Lung (tissue), 12 donors: ENCODE results near the gene MIF4GD. TPM values are rescaled to one million over a fixed set of nuclear protein-coding genes. Genes with fewer than 3 reads are reported as not detected.
A peak's percentile ranks its signal among the peaks of the same experiment; 100 is the strongest.

Experiments
- ATAC-seq: fragments of 200-7000 bp; cut with Tn5 transposase; one replicate; pipeline ENCODE4 v1.9.1; 2020; ENCODE audit warnings: moderate number of reproducible peaks; ENCODE audit not compliant: insufficient read depth, low FRiP score
- DNase-seq, 3 donors: peaks; one replicate each; pipeline ENCODE4 v3.0.0-alpha.2; 2013 to 2017
- H3K27ac ChIP-seq, 2 donors: one replicate each; pipeline ENCODE4 v1.5.1; 2013; ENCODE audit warnings: mild to moderate bottlenecking in 2 of 2, moderate library complexity in 2 of 2, control low read depth in 1 of 2, inconsistent platforms in 1 of 2, low read depth in 1 of 2, low read length in 1 of 2
- H3K27me3 ChIP-seq, 3 donors: one replicate each; pipeline ENCODE4 v1.5.1; 2013; ENCODE audit warnings: low read length in 2 of 3; ENCODE audit not compliant: control insufficient read depth in 3 of 3, insufficient read depth in 3 of 3
- H3K36me3 ChIP-seq, 4 donors: one replicate each; pipeline ENCODE4 v1.5.1; 2013; ENCODE audit warnings: low read length in 4 of 4, mild to moderate bottlenecking in 1 of 4, moderate library complexity in 1 of 4; ENCODE audit not compliant: control insufficient read depth in 4 of 4, insufficient read depth in 4 of 4
- H3K4me1 ChIP-seq, 5 donors: one replicate each; pipeline ENCODE4 v1.5.1; 2013; ENCODE audit warnings: low read length in 5 of 5, mild to moderate bottlenecking in 2 of 5, moderate library complexity in 1 of 5; ENCODE audit not compliant: control insufficient read depth in 5 of 5, insufficient read depth in 5 of 5
- H3K4me3 ChIP-seq: one replicate; pipeline ENCODE4 v1.5.1; 2013; ENCODE audit warnings: mild to moderate bottlenecking, control low read depth, moderate library complexity
- H3K9ac ChIP-seq, 2 donors: one replicate each; pipeline ENCODE4 v1.5.1; 2013; ENCODE audit warnings: low read length in 2 of 2, control low read depth in 1 of 2; ENCODE audit not compliant: insufficient read depth in 1 of 2
- H3K9me3 ChIP-seq, 4 donors: one replicate each; pipeline ENCODE4 v1.5.1; 2013; ENCODE audit warnings: low read length in 3 of 4, mild to moderate bottlenecking in 1 of 4, moderate library complexity in 1 of 4; ENCODE audit not compliant: control insufficient read depth in 4 of 4, insufficient read depth in 3 of 4
- WGBS, 2 donors: extraction: QIAGEN DNeasy Blood & Tissue Kit; methylation state at CpG; one replicate each; pipeline ENCODE4 v1.1.7; 2013; 5-methylcytosine and 5-hydroxymethylcytosine counted together
- polyA plus RNA-seq, 2 donors: library from polyadenylated mRNA; stranded (reverse); fragments of 200-250 nt; gene quantifications; one replicate each; pipeline ENCODE4 v1.2.1, GENCODE V29; 2013
- total RNA-seq, 2 donors: library from RNA; depleted of rRNA in 1 of 2; stranded (reverse); fragments of >200 nt in 1 of 2; gene quantifications; one replicate each; pipeline ENCODE4 v1.2.1, GENCODE V29; 2014 to 2021
- TF ChIP-seq, protein P1 (sequence below): IDR thresholded peaks from 2 replicates; pipeline ENCODE4 v1.5.1; 2012; ENCODE audit warnings: mild to moderate bottlenecking; ENCODE audit errors: control extremely low read depth, extremely low read depth
- donor health status: control.
- donor health status: control.
- donor health status: Bipolar disorder and iron deficiency.
- donor health status: healthy.
- donor health status: DM: yes; HTN: yes; CAD: no.

Gene MIF4GD
- total and polyA plus RNA-seq, 4 donors = 9.7 to 34.8 (median 23.0) TPM

DNA sequence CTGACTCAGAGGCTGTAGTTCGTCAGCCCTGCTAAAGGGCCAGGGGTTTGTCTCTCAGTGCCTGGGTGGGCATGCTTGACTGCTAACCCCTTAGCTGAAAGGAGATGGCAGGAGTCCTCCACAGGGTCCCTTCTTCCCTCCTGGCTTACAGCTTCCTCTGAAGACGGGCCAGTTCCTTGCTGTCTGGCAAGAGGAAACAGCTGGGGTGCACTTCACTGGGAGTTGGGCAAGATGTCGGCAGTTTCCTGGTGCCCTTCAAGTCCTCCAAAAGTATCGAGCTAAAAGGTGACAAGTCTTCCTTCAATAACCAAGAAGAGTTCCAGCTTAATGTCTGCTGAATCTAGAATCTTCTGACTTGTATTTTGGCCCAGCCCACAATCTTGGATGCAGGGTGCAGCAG, 42.2 kb downstream of the MIF4GD start:
- Histone ChIP-seq H3K4me1 (no peaks in the 10 kb centered on the region), H3K27ac (peak overlapping the region in 1 of 2 donors; percentile 27), H3K9me3 (no peaks in the 10 kb centered on the region), H3K4me3 (no peak overlapping the region), H3K36me3 (peaks cover 20 to 59% (median 48%) of the 10 kb centered on the region in 4 donors), H3K27me3 (no peaks in the 10 kb centered on the region), H3K9ac (no peak overlapping the region)
- ATAC-seq (no peak), DNase-seq (no peak)
- 26 to 43% methylated on average over 4 of the region's 4 CpGs for WGBS, 2 donors
- TF ChIP-seq, protein P1, sequence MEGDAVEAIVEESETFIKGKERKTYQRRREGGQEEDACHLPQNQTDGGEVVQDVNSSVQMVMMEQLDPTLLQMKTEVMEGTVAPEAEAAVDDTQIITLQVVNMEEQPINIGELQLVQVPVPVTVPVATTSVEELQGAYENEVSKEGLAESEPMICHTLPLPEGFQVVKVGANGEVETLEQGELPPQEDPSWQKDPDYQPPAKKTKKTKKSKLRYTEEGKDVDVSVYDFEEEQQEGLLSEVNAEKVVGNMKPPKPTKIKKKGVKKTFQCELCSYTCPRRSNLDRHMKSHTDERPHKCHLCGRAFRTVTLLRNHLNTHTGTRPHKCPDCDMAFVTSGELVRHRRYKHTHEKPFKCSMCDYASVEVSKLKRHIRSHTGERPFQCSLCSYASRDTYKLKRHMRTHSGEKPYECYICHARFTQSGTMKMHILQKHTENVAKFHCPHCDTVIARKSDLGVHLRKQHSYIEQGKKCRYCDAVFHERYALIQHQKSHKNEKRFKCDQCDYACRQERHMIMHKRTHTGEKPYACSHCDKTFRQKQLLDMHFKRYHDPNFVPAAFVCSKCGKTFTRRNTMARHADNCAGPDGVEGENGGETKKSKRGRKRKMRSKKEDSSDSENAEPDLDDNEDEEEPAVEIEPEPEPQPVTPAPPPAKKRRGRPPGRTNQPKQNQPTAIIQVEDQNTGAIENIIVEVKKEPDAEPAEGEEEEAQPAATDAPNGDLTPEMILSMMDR = no peak

DNA sequence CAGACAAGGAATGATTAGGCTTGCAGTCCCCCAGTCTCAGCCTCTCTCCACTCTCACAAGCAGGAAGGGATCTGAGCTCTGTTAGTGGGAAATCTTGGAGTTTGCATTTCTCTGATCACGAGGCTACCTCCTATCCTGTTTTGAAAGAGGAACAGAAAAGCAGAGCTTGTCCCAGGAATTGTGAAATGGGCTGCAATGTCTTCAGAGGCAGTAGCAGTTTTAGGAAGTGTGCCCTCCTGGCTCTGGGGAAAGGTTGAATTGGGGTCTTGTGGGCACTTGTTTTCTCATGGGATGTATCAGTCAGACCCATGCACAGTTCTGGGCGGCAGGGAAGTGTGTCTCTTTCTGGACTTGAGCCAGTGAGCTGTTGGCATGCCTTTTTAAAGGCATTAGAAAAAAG, 42.7 kb downstream of the MIF4GD start:
- Histone ChIP-seq H3K27ac (peak overlapping the region in 1 of 2 donors; percentile 43), H3K9ac (no peak overlapping the region), H3K36me3 (peaks cover 20 to 59% (median 49%) of the 10 kb centered on the region in 4 donors), H3K4me3 (no peak overlapping the region), H3K4me1 (no peaks in the 10 kb centered on the region), H3K9me3 (no peaks in the 10 kb centered on the region), H3K27me3 (no peaks in the 10 kb centered on the region)
- DNase-seq (peak in 1 of 3 donors; percentile 11), ATAC-seq (peak; percentile 42)
- 19 to 50% methylated on average over 2 of the region's 2 CpGs for WGBS, 2 donors
- TF ChIP-seq, protein P1 = no peak

GRCh38 chr17:75227729-75228128, 43.3 kb downstream of the MIF4GD start:
- peaks cover 20 to 55% (median 48%) of the 10 kb centered on the region in 4 donors for H3K36me3 ChIP-seq
- no peak for ATAC-seq
- no peak overlapping the region for H3K4me3 ChIP-seq

More at GRCh38 chr17:75227729-75228128, 43.3 kb downstream of the MIF4GD start:
- WGBS, 2 donors = 71 to 80% methylated on average over 5 of the region's 5 CpGs
- Histone ChIP-seq H3K9ac (no peak overlapping the region), H3K9me3 (no peaks in the 10 kb centered on the region), H3K4me1 (no peaks in the 10 kb centered on the region), H3K27me3 (no peaks in the 10 kb centered on the region), H3K27ac (no peak overlapping the region)
- DNase-seq = no peak
- TF ChIP-seq, protein P1 = no peak
